ENCODE measurements around the gene P2RY13. TPM values are rescaled to one million over a fixed set of nuclear protein-coding genes. Genes with fewer than 3 reads are reported as not detected.

The P2RY13 gene
- polyA plus RNA-seq (ENCODE audit: insufficient read length) = 1.1 TPM

- DNase-seq (ENCODE audit: low read depth) = no peak
Observed at GRCh38 chr3:151329363-151329762, at the start of gene P2RY13. Gene P2RY13 (minus strand): TSS chr3:151329549. CDS start chr3:151329528, 21 bp downstream.

- DNase-seq (ENCODE audit: low read depth) = no peak
Observed at GRCh38 chr3:151377768-151378385, 48.5 kb upstream of the P2RY13 start.

GRCh38 chr3:151372063-151372820 lies 42.9 kb upstream of the P2RY13 start:
- no peak for DNase-seq (ENCODE audit: low read depth)

GRCh38 chr3:151371526-151371925 lies 42.2 kb upstream of the P2RY13 start:
- DNase-seq (ENCODE audit: low read depth) = no peak

- no peak for DNase-seq (ENCODE audit: low read depth)
Observed at GRCh38 chr3:151367448-151367847, 38.1 kb upstream of the P2RY13 start.

GRCh38 chr3:151366993-151367392 lies 37.6 kb upstream of the P2RY13 start:
- DNase-seq (ENCODE audit: low read depth) = no peak

- DNase-seq (ENCODE audit: low read depth) = no peak
Observed at GRCh38 chr3:151362751-151363174, 33.4 kb upstream of the P2RY13 start.

GRCh38 chr3:151357463-151357850 lies 28.1 kb upstream of the P2RY13 start:
- DNase-seq (ENCODE audit: low read depth) = no peak

GRCh38 chr3:151356794-151357462 lies 27.6 kb upstream of the P2RY13 start:
- DNase-seq (ENCODE audit: low read depth) = no peak

- no peak for DNase-seq (ENCODE audit: low read depth)
Observed at GRCh38 chr3:151351648-151352047, 22.3 kb upstream of the P2RY13 start.

- no peak for DNase-seq (ENCODE audit: low read depth)
Observed at GRCh38 chr3:151351219-151351618, 21.9 kb upstream of the P2RY13 start.

- DNase-seq (ENCODE audit: low read depth) = no peak
Observed at GRCh38 chr3:151350656-151351055, 21.3 kb upstream of the P2RY13 start.

- DNase-seq (ENCODE audit: low read depth) = no peak
Observed at GRCh38 chr3:151347432-151347831, 18.1 kb upstream of the P2RY13 start.

GRCh38 chr3:151346292-151346691 lies 16.9 kb upstream of the P2RY13 start:
- DNase-seq (ENCODE audit: low read depth) = no peak

GRCh38 chr3:151345859-151346258 lies 16.5 kb upstream of the P2RY13 start:
- peak; percentile 59 for DNase-seq (ENCODE audit: low read depth)

- no peak for DNase-seq (ENCODE audit: low read depth)
Observed at GRCh38 chr3:151331696-151332095, 2.3 kb upstream of the P2RY13 start.

GRCh38 chr3:151330899-151331298 lies 1.6 kb upstream of the P2RY13 start:
- no peak for DNase-seq (ENCODE audit: low read depth)

- no peak for DNase-seq (ENCODE audit: low read depth)
Observed at GRCh38 chr3:151330379-151330778, 1.0 kb upstream of the P2RY13 start.

- DNase-seq (ENCODE audit: low read depth) = no peak
Observed at GRCh38 chr3:151328298-151328995, 902 bp downstream of the P2RY13 start.

GRCh38 chr3:151327571-151328198 lies 1.7 kb downstream of the P2RY13 start:
- no peak for DNase-seq (ENCODE audit: low read depth)

- DNase-seq (ENCODE audit: low read depth) = no peak
Observed at GRCh38 chr3:151322511-151322910, 6.8 kb downstream of the P2RY13 start.

GRCh38 chr3:151321526-151321925 lies 7.8 kb downstream of the P2RY13 start:
- no peak for DNase-seq (ENCODE audit: low read depth)
